Stimulated activated CD4-positive, alpha-beta T cell treated with anti-CD3 and anti-CD28 coated beads, Interleukin-2, amount 100 ng/mL, for 4 hours (primary cell): ENCODE data around the gene ASRGL1.
"Not testable (repeated sequence)": the region's sequence is repeated elsewhere in the genome, so short reads cannot be mapped to it uniquely, and the experiment has no call there.

Source experiments
- DNase-seq: peaks from one replicate; pipeline ENCODE4 v3.0.0-alpha.2; 2020; ENCODE audit warnings: low read depth

The ASRGL1 gene

GRCh38 chr11:62337303-62338181 is at the start of gene ASRGL1:
Gene ASRGL1 (plus strand): TSS chr11:62337448. CDS start chr11:62337978, 530 bp downstream.
- peak; percentile 67 for DNase-seq

GRCh38 chr11:62295504-62295903 is 41.7 kb upstream of the ASRGL1 start:
- DNase-seq = no peak

GRCh38 chr11:62298975-62299374 is 38.3 kb upstream of the ASRGL1 start, which contains the start of gene SCGB1D4:
Gene SCGB1D4 (minus strand): TSS chr11:62299075. CDS start chr11:62299010, 65 bp downstream.
- DNase-seq = no peak

GRCh38 chr11:62306227-62306626 is 31.0 kb upstream of the ASRGL1 start:
- no peak for DNase-seq

- no peak for DNase-seq
Observed at GRCh38 chr11:62307950-62308349, 29.3 kb upstream of the ASRGL1 start.

GRCh38 chr11:62309991-62310390 is 27.3 kb upstream of the ASRGL1 start:
- no peak for DNase-seq

GRCh38 chr11:62315431-62315830 is 21.8 kb upstream of the ASRGL1 start:
- DNase-seq = no peak

GRCh38 chr11:62322524-62322923 is 14.7 kb upstream of the ASRGL1 start:
- DNase-seq = no peak

GRCh38 chr11:62324731-62325556 is 12.3 kb upstream of the ASRGL1 start:
- DNase-seq = peak; percentile 22

- DNase-seq = not testable (repeated sequence)
Observed at GRCh38 chr11:62325781-62326180, 11.5 kb upstream of the ASRGL1 start.

GRCh38 chr11:62326719-62327118 is 10.5 kb upstream of the ASRGL1 start:
- DNase-seq = not testable (repeated sequence)

GRCh38 chr11:62327541-62327940 is 9.7 kb upstream of the ASRGL1 start:
- not testable (repeated sequence) for DNase-seq

GRCh38 chr11:62331264-62331663 is 6.0 kb upstream of the ASRGL1 start:
- not testable (repeated sequence) for DNase-seq

GRCh38 chr11:62333768-62334167 is 3.5 kb upstream of the ASRGL1 start:
- no peak for DNase-seq

- DNase-seq = not testable (repeated sequence)
Observed at GRCh38 chr11:62336949-62337302, 322 bp upstream of the ASRGL1 start.

- DNase-seq = no peak
Observed at GRCh38 chr11:62338218-62338617, 970 bp downstream of the ASRGL1 start.

- DNase-seq = peak; percentile 41
Observed at GRCh38 chr11:62340269-62340901, 3.1 kb downstream of the ASRGL1 start.

GRCh38 chr11:62341588-62341987 is 4.3 kb downstream of the ASRGL1 start:
- no peak for DNase-seq

- not testable (repeated sequence) for DNase-seq
Observed at GRCh38 chr11:62343646-62344190, 6.5 kb downstream of the ASRGL1 start.

- no peak for DNase-seq
Observed at GRCh38 chr11:62344210-62344609, 7.0 kb downstream of the ASRGL1 start.

GRCh38 chr11:62345861-62346260 is 8.6 kb downstream of the ASRGL1 start:
- no peak for DNase-seq
